CD4-positive, alpha-beta T cell (primary cell): ENCODE results near the gene DLX4. TPM values are rescaled to one million over a fixed set of nuclear protein-coding genes. Genes with fewer than 3 reads are reported as not detected.

Source experiments
- ATAC-seq: fragments of 200-7000 bp; cut with Tn5 transposase; one replicate; pipeline ENCODE4 v1.10.0; 2022; ENCODE audit warnings: mild to moderate bottlenecking; ENCODE audit not compliant: poor library complexity
- CTCF ChIA-PET: fragments of 350-600 bp; sonication (Branson Sonifier 250); formaldehyde crosslinking; loops from one replicate; lab custom pipeline; 2021; ENCODE audit warnings: antibody characterized with exemption, inconsistent platforms; lab: Charles Lee
- POLR2A ChIA-PET: fragments of 350-600 bp; sonication (Branson Sonifier 250); formaldehyde crosslinking; loops from one replicate; lab custom pipeline; 2021; ENCODE audit warnings: antibody characterized with exemption, inconsistent platforms; lab: Charles Lee
- DNase-seq, 14 experiments: peaks; one replicate each; pipeline ENCODE4 v3.0.0-alpha.2; 2013 to 2020; ENCODE audit warnings: mixed read lengths in 2 of 14
- H3K27ac ChIP-seq, 2 donors: one replicate each; pipeline versions ENCODE4 v1.5.1 to v1.7.0; 2013; ENCODE audit warnings: low read length in 2 of 2, low read depth in 1 of 2, mild to moderate bottlenecking in 1 of 2
- H3K27me3 ChIP-seq, 2 experiments: 1 replicate in 1 of 2; 2 replicates in 1 of 2; pipeline versions ENCODE4 v1.6.1 to v1.7.0; 2013; ENCODE audit warnings: low read length in 2 of 2, control low read depth in 1 of 2, mild to moderate bottlenecking in 1 of 2, moderate library complexity in 1 of 2; ENCODE audit not compliant: insufficient read depth in 2 of 2, control insufficient read depth in 1 of 2
- H3K36me3 ChIP-seq: one replicate; pipeline ENCODE4 v1.6.1; 2013; ENCODE audit warnings: low read length, control low read depth; ENCODE audit not compliant: insufficient read depth
- H3K4me1 ChIP-seq: one replicate; pipeline ENCODE4 v1.6.1; 2013; ENCODE audit warnings: low read length, control low read depth; ENCODE audit not compliant: insufficient read depth
- H3K4me3 ChIP-seq: one replicate; pipeline ENCODE4 v1.5.1; 2013; ENCODE audit warnings: mild to moderate bottlenecking, low read length, moderate library complexity
- H3K9me3 ChIP-seq, 2 experiments: 1 replicate in 1 of 2; 2 replicates in 1 of 2; pipeline versions ENCODE4 v1.6.1 to v1.7.0; 2013; ENCODE audit warnings: low read length in 2 of 2, mild to moderate bottlenecking in 2 of 2, control low read depth in 1 of 2, moderate library complexity in 1 of 2; ENCODE audit not compliant: control insufficient read depth in 1 of 2, insufficient read depth in 1 of 2
- H3K27ac Mint-ChIP-seq: one replicate; pipeline ENCODE4 v1.8.0; 2020; ENCODE audit warnings: mixed read lengths
- H3K27me3 Mint-ChIP-seq: one replicate; pipeline ENCODE4 v1.8.0; 2021; ENCODE audit warnings: mixed read lengths
- H3K36me3 Mint-ChIP-seq: one replicate; pipeline ENCODE4 v1.8.0; 2021; ENCODE audit warnings: low read depth, mixed read lengths
- H3K4me1 Mint-ChIP-seq: one replicate; pipeline ENCODE4 v1.8.0; 2021; ENCODE audit warnings: low read depth, mixed read lengths
- H3K4me3 Mint-ChIP-seq: one replicate; pipeline ENCODE4 v1.8.0; 2020; ENCODE audit warnings: mild to moderate bottlenecking, mixed read lengths
- H3K9me3 Mint-ChIP-seq: one replicate; pipeline ENCODE4 v1.8.0; 2020; ENCODE audit warnings: mixed read lengths
- intact Hi-C, 2 experiments: fragments of 100-400 bp; cut with DNase I in 1 of 2; cut with micrococcal nuclease in 1 of 2; formaldehyde crosslinking; loops; one replicate each; pipeline versions ENCODE4 v1.15.1 to v1.9.0; 2023 to 2025; cut with DNase I, micrococcal nuclease
- total RNA-seq, 174 experiments: library from RNA in 2 of 174; stranded (reverse) in 2 of 174; gene quantifications; one replicate each; pipeline ENCODE4 v1.2.3 and lab custom pipeline; 2021 to 2026
- TF ChIP-seq, protein P1 (sequence below): fragments of 200-600 bp; IDR thresholded peaks from one replicate; pipeline ENCODE4 v1.8.0; 2022; ENCODE audit warnings: antibody characterized with exemption, mild to moderate bottlenecking

DLX4 gene
- total RNA-seq, 2 experiments from 2014 or later, result 0.59 to 0.85 TPM

GRCh38 chr17:49979748-49980479, 10.9 kb downstream of the DLX4 start:
- ATAC-seq, result no peak
- Mint-ChIP-seq H3K4me1 (no peaks in the 10 kb centered on the region), H3K9me3 (no peaks in the 10 kb centered on the region), H3K27me3 (peaks cover 58% of the 10 kb centered on the region), H3K27ac (no peak overlapping the region), H3K4me3 (no peak overlapping the region), H3K36me3 (no peaks in the 10 kb centered on the region)
- H3K36me3 ChIP-seq, result no peaks in the 10 kb centered on the region
- ChIA-PET CTCF (interaction anchor here (0.6 to 1.2 kb wide), 3 partner anchors 18 to 27 kb away, joined by 3 to 6 read pairs (median 3); no protein-coding TSS in a partner anchor), POLR2A (no interaction called here)
- intact Hi-C loops, result no loop called here
- no peak overlapping the region for H3K27ac ChIP-seq
- no peak for DNase-seq
- TF ChIP-seq, protein P1, sequence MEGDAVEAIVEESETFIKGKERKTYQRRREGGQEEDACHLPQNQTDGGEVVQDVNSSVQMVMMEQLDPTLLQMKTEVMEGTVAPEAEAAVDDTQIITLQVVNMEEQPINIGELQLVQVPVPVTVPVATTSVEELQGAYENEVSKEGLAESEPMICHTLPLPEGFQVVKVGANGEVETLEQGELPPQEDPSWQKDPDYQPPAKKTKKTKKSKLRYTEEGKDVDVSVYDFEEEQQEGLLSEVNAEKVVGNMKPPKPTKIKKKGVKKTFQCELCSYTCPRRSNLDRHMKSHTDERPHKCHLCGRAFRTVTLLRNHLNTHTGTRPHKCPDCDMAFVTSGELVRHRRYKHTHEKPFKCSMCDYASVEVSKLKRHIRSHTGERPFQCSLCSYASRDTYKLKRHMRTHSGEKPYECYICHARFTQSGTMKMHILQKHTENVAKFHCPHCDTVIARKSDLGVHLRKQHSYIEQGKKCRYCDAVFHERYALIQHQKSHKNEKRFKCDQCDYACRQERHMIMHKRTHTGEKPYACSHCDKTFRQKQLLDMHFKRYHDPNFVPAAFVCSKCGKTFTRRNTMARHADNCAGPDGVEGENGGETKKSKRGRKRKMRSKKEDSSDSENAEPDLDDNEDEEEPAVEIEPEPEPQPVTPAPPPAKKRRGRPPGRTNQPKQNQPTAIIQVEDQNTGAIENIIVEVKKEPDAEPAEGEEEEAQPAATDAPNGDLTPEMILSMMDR, result no peak
- H3K4me3 ChIP-seq, result no peak overlapping the region
- H3K27me3 ChIP-seq, result peaks cover 28 to 31% of the 10 kb centered on the region in 2 experiments
- no peaks in the 10 kb centered on the region for H3K4me1 ChIP-seq
- peaks cover 0 to 10% of the 10 kb centered on the region in 2 experiments for H3K9me3 ChIP-seq

DNA sequence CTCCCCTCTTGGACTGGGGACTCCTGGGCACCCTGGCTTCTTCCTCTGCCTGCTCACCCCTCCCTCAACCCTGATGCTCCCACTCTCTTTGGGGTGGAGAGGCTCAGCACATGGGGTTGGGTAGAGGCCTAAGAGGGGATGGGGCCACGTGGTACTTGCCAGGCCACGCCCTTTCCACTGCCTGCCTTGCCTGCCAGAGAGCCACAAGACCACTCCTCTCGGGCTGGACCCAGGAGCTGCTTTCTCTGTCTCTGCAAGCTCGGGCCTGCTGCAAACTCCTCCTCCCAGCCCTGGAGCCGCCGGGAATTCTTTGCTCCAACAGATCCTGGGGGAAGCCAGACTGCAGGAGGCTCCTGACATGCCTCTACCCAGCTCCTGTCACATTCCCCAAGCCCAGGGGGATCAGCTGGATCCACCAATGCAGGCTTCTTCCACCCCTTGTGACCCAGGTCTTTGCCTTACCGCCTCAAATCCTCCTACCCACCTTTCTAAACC, 11.8 kb downstream of the DLX4 start:
- TF ChIP-seq, protein P1, result no peak
- peaks cover 0 to 4% of the 10 kb centered on the region in 2 experiments for H3K9me3 ChIP-seq
- POLR2A ChIA-PET, result no interaction called here
- no peak overlapping the region for H3K4me3 ChIP-seq
- H3K27me3 Mint-ChIP-seq, result peaks cover 52% of the 10 kb centered on the region
- CTCF ChIA-PET, result no interaction called here
- no peak overlapping the region for H3K27ac ChIP-seq
- no peak overlapping the region for H3K4me3 Mint-ChIP-seq
- H3K4me1 ChIP-seq, result no peaks in the 10 kb centered on the region
- H3K9me3 Mint-ChIP-seq, result no peaks in the 10 kb centered on the region
- H3K36me3 Mint-ChIP-seq, result no peaks in the 10 kb centered on the region
- intact Hi-C loops, result no loop called here
- peaks cover 24 to 26% of the 10 kb centered on the region in 2 experiments for H3K27me3 ChIP-seq
- H3K27ac Mint-ChIP-seq, result no peak overlapping the region
- H3K4me1 Mint-ChIP-seq, result no peaks in the 10 kb centered on the region
- ATAC-seq (no peak), DNase-seq (no peak)
- no peaks in the 10 kb centered on the region for H3K36me3 ChIP-seq

GRCh38 chr17:49984283-49984682, 15.3 kb downstream of the DLX4 start:
- Histone ChIP-seq H3K4me1 (no peaks in the 10 kb centered on the region), H3K4me3 (no peak overlapping the region), H3K9me3 (peaks cover 0 to 4% of the 10 kb centered on the region in 2 experiments), H3K36me3 (no peaks in the 10 kb centered on the region), H3K27ac (no peak overlapping the region), H3K27me3 (peaks cover 36 to 42% of the 10 kb centered on the region in 2 experiments)
- ChIA-PET POLR2A (interaction anchor here (0.8 to 1.0 kb wide), 2 partner anchors 12 to 32 kb away, joined by 3 read pairs; no protein-coding TSS in a partner anchor), CTCF (no interaction called here)
- H3K27me3 Mint-ChIP-seq, result peaks cover 65% of the 10 kb centered on the region
- no peak for DNase-seq
- ATAC-seq, result no peak
- H3K4me1 Mint-ChIP-seq, result no peaks in the 10 kb centered on the region
- H3K4me3 Mint-ChIP-seq, result no peak overlapping the region
- no peaks in the 10 kb centered on the region for H3K9me3 Mint-ChIP-seq
- no peak overlapping the region for H3K27ac Mint-ChIP-seq
- no peaks in the 10 kb centered on the region for H3K36me3 Mint-ChIP-seq
- TF ChIP-seq, protein P1, result no peak
- intact Hi-C loops, result no loop called here
